Measurements from ENCODE around the gene DNAH6.

DNAH6 gene

DNA sequence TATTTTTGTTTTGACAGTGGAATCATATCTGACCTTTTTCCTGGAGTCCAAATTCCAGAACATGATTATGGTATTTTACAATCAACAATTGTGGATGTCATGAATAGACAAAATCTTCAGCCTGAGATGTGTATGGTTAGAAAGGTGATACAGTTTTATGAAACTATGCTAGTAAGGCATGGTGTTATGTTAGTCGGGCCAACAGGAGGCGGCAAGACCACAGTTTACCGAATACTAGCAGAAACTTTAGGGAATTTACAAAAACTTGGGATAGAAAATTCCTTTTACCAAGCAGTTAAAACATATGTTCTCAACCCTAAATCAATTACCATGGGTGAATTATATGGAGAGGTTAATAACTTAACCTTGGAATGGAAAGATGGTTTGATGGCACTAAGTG lies 137.0 kb downstream of the DNAH6 start:
- Histone ChIP-seq H3K27ac (no peak overlapping the region), H3K4me1 (ENCODE audit: control insufficient read depth in 1 of 2, insufficient read depth in 1 of 2, low read depth in 1 of 2, low read length in 1 of 2) (no peaks in the 10 kb centered on the region), H3K4me3 (ENCODE audit: low read depth in 1 of 2, low read length in 1 of 2) (no peak overlapping the region), H3K9me3 (no peaks in the 10 kb centered on the region), H3K27me3 (no peaks in the 10 kb centered on the region), H3K36me3 (no peaks in the 10 kb centered on the region)
- TF ChIP-seq, protein P1, sequence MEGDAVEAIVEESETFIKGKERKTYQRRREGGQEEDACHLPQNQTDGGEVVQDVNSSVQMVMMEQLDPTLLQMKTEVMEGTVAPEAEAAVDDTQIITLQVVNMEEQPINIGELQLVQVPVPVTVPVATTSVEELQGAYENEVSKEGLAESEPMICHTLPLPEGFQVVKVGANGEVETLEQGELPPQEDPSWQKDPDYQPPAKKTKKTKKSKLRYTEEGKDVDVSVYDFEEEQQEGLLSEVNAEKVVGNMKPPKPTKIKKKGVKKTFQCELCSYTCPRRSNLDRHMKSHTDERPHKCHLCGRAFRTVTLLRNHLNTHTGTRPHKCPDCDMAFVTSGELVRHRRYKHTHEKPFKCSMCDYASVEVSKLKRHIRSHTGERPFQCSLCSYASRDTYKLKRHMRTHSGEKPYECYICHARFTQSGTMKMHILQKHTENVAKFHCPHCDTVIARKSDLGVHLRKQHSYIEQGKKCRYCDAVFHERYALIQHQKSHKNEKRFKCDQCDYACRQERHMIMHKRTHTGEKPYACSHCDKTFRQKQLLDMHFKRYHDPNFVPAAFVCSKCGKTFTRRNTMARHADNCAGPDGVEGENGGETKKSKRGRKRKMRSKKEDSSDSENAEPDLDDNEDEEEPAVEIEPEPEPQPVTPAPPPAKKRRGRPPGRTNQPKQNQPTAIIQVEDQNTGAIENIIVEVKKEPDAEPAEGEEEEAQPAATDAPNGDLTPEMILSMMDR (IDR thresholded peaks at IDR 0.05) = no peak

DNA sequence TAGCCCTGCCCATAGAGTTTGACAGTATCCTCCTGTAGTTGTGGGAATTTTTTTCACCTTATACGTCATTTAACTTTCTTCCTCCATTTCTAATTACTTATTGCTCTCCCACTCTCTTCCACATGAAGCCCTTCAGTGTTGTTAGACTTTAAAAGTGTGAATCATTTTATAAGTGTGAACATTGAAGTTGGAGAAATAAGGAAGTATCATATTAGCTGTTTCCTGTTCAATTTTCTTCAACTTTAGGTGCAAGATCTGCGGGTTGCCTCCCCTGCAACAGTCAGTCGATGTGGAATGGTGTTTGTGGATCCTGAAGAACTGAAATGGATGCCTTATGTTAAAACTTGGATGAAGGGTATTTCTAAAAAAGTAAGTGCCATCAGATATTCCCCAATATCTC lies 138.1 kb downstream of the DNAH6 start:
- H3K4me3 ChIP-seq (ENCODE audit: low read depth in 1 of 2, low read length in 1 of 2) = no peak overlapping the region
- no peaks in the 10 kb centered on the region for H3K4me1 ChIP-seq (ENCODE audit: control insufficient read depth in 1 of 2, insufficient read depth in 1 of 2, low read depth in 1 of 2, low read length in 1 of 2)
- no peak overlapping the region for H3K27ac ChIP-seq
- H3K9me3 ChIP-seq = no peaks in the 10 kb centered on the region
- H3K27me3 ChIP-seq = no peaks in the 10 kb centered on the region
- no peaks in the 10 kb centered on the region for H3K36me3 ChIP-seq
- TF ChIP-seq, protein P1 (IDR thresholded peaks at IDR 0.05) = no peak

DNA sequence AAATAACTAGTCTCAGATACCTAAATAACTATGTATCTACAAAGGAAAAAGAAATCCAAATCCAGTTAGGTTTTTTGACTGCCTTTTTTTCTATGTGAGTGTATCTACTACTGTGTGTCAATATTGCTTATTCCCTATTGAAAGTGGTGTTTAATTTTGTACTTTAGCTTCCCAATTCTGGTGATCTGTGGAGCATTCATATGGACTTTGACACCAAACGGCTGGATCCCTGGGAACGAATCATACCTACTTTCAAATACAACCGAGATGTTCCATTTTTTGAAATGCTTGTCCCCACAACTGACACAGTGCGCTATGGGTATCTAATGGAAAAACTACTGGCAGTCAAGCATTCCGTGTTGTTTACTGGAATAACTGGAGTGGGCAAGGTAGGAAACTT lies 152.8 kb downstream of the DNAH6 start:
- no peak overlapping the region for H3K27ac ChIP-seq
- no peaks in the 10 kb centered on the region for H3K9me3 ChIP-seq
- H3K4me3 ChIP-seq (ENCODE audit: low read depth in 1 of 2, low read length in 1 of 2) = no peak overlapping the region
- no peaks in the 10 kb centered on the region for H3K27me3 ChIP-seq
- TF ChIP-seq, protein P1 (IDR thresholded peaks at IDR 0.05) = no peak
- no peaks in the 10 kb centered on the region for H3K4me1 ChIP-seq (ENCODE audit: control insufficient read depth in 1 of 2, insufficient read depth in 1 of 2, low read depth in 1 of 2, low read length in 1 of 2)
- no peaks in the 10 kb centered on the region for H3K36me3 ChIP-seq

DNA sequence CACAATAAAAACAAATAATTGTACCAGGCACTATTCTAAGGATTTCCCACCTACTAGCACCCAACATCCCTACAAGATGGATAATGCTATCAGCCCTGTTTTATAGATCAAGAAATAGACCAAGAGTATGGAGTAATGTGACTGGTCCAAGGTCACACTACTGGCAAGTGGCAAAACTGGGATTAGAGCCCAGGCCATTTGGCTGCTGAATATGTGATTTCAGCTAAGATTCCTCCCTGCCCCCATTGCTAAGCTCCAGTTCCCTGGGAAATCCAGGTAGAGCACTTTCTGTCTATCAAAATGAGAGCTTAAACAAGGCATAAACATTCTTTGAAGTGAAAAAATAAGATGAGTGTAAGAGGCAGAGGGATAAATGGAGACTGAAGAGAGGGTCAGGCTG lies 157.8 kb downstream of the DNAH6 start:
- Histone ChIP-seq H3K9me3 (no peaks in the 10 kb centered on the region), H3K27me3 (no peaks in the 10 kb centered on the region), H3K36me3 (no peaks in the 10 kb centered on the region), H3K27ac (no peak overlapping the region), H3K4me1 (ENCODE audit: control insufficient read depth in 1 of 2, insufficient read depth in 1 of 2, low read depth in 1 of 2, low read length in 1 of 2) (no peaks in the 10 kb centered on the region), H3K4me3 (ENCODE audit: low read depth in 1 of 2, low read length in 1 of 2) (no peak overlapping the region)
- TF ChIP-seq, protein P1 (IDR thresholded peaks at IDR 0.05) = no peak

DNA sequence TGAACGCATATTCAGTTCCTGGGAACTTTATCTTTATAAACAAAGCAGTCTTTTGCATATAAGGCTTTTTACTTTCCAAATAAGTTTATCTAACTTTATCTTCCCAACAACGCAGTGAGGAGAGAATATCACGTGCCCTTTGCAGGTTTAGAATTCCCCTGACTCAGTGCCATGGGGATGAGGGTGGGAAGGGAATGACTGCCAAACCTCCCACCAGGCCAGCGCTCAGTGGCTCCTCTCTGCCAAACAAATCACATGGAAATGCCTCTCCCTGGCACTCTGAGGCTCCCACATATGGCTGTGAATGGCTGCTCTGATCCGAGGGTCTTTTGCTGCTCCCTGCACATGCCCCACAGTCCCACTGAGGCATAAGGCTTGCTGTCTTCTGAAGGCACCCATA lies 158.3 kb downstream of the DNAH6 start:
- TF ChIP-seq, protein P1 (IDR thresholded peaks at IDR 0.05) = no peak
- Histone ChIP-seq H3K9me3 (no peaks in the 10 kb centered on the region), H3K27ac (no peak overlapping the region), H3K27me3 (no peaks in the 10 kb centered on the region), H3K4me3 (ENCODE audit: low read depth in 1 of 2, low read length in 1 of 2) (no peak overlapping the region), H3K4me1 (ENCODE audit: control insufficient read depth in 1 of 2, insufficient read depth in 1 of 2, low read depth in 1 of 2, low read length in 1 of 2) (no peaks in the 10 kb centered on the region), H3K36me3 (no peaks in the 10 kb centered on the region)

DNA sequence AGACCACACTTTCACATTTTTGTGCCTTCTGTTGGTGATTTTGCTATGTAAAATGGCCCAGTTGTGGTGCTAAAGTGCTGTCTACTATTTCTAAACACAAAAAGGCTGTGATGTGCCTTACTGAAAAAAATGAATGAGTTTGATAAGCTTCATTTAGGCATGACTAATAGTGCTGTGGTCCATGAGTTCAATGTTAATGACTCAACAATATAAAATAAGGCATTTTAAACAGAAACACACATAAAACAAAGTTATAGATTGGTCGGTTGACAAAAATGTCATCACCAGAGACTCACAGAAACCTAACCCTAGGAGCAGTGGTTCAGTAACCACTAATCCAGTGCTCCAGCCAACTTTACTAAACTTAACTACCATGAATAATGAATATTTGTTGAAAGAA lies 160.0 kb downstream of the DNAH6 start:
- H3K9me3 ChIP-seq = no peaks in the 10 kb centered on the region
- no peak overlapping the region for H3K27ac ChIP-seq
- no peaks in the 10 kb centered on the region for H3K27me3 ChIP-seq
- no peaks in the 10 kb centered on the region for H3K36me3 ChIP-seq
- no peaks in the 10 kb centered on the region for H3K4me1 ChIP-seq (ENCODE audit: control insufficient read depth in 1 of 2, insufficient read depth in 1 of 2, low read depth in 1 of 2, low read length in 1 of 2)
- TF ChIP-seq, protein P1 (IDR thresholded peaks at IDR 0.05) = no peak
- H3K4me3 ChIP-seq (ENCODE audit: low read depth in 1 of 2, low read length in 1 of 2) = no peak overlapping the region
